Adrenal gland (tissue), 12 donors: Measurements from ENCODE around the gene CSN1S1. TPM values are rescaled to one million over a fixed set of nuclear protein-coding genes. Genes with fewer than 3 reads are reported as not detected.

Experiments
- DNase-seq, 7 donors: peaks; one replicate each; pipeline ENCODE4 v3.0.0-alpha.2; 2019 to 2020
- H3K27ac ChIP-seq, 5 donors: fragments of 200-600 bp; sonication (generic) in 4 of 5; 1 replicate in 3 of 5; 2 replicates in 2 of 5; pipeline versions ENCODE4 v1.5.1 to v1.8.0; 2016 to 2020; ENCODE audit warnings: mild to moderate bottlenecking in 1 of 5
- H3K27me3 ChIP-seq: fragments of 200-600 bp; 2 replicates; pipeline ENCODE4 v1.8.0; 2021
- H3K36me3 ChIP-seq, 2 donors: fragments of 200-600 bp; replicated peaks in 1 of 2; 1 replicate in 1 of 2; 2 replicates in 1 of 2; pipeline versions ENCODE4 v1.5.1 to v1.8.0; 2018 to 2022
- H3K4me1 ChIP-seq, 2 donors: fragments of 200-600 bp; replicated peaks in 1 of 2; 1 replicate in 1 of 2; 2 replicates in 1 of 2; pipeline versions ENCODE4 v1.5.1 to v1.8.0; 2018 to 2021
- H3K4me3 ChIP-seq, 4 donors: fragments of 200-600 bp; sonication (generic) in 3 of 4; one replicate each; pipeline ENCODE4 v1.5.1; 2016 to 2018
- H3K9me3 ChIP-seq, 3 donors: fragments of 200-600 bp; sonication (generic) in 1 of 3; replicated peaks in 1 of 3; 1 replicate in 2 of 3; 2 replicates in 1 of 3; pipeline versions ENCODE4 v1.5.1 to v1.8.0; 2016 to 2021
- POLR2A ChIP-seq, 2 donors: fragments of 450-650 bp; IDR thresholded peaks; one replicate each; pipeline ENCODE4 v1.6.1; 2017; ENCODE audit warnings: antibody characterized with exemption in 2 of 2, mild to moderate bottlenecking in 2 of 2, moderate library complexity in 1 of 2
- WGBS, 4 donors: extraction: QIAGEN DNeasy Blood & Tissue Kit in 2 of 4; methylation state at CpG; one replicate each; pipeline versions ENCODE4 v1.1.5 to v1.1.7; 2013 to 2017; 5-methylcytosine and 5-hydroxymethylcytosine counted together
- intact Hi-C, 2 donors: fragments of 100-400 bp; cut with DNase I; formaldehyde crosslinking; loops; one replicate each; pipeline versions ENCODE4 v1.14.1 to v1.15.0; 2022 to 2023
- polyA plus RNA-seq, 3 donors: library from polyadenylated mRNA; stranded (reverse); fragments of 200-250 nt in 2 of 3; fragments of 350-450 nt in 1 of 3; fragmentation: Illumina TruSeq in 1 of 3; extraction: RNeasy Lipid Tissue Mini Kit (QIAGEN cat#74804) in 1 of 3; gene quantifications; one replicate each; pipeline ENCODE4 v1.2.3, GENCODE V29; 2013 to 2014
- total RNA-seq, 9 donors: library from RNA; depleted of rRNA in 4 of 9; stranded (reverse); fragments of >200 nt in 4 of 9; fragments of 120-200 nt in 1 of 9; fragmentation: NEBNext Ultra II Directional in 1 of 9; extraction: Animal tissue kit (Norgen Biotek cat#: 25700) in 1 of 9; gene quantifications; one replicate each; pipeline versions ENCODE4 v1.1.0 to v1.2.4, GENCODE V29; 2013 to 2023
- TF ChIP-seq, protein P1 (sequence below), 6 experiments: fragments of 450-650 bp in 4 of 6; fragments of 200-600 bp in 2 of 6; sonication (generic) in 1 of 6; IDR thresholded peaks; 1 replicate in 5 of 6; 2 replicates in 1 of 6; pipeline versions ENCODE4 v1.5.1 to v1.8.0; 2016 to 2021; ENCODE audit warnings: antibody characterized with exemption in 6 of 6, mild to moderate bottlenecking in 2 of 6, moderate library complexity in 1 of 6
- donor health status: healthy with polysubstance abuse.
- donor health status: Bipolar disorder and iron deficiency.
- donor health status: DM: yes; HTN: yes; CAD: no.
- donor health status: DM: no; HTN: no; CAD: no.
- donor health status: DM: no; HTN: no; CAD: no.
- donor health status: DM: yes; HTN: yes; CAD: no.

Gene CSN1S1
- total and polyA plus RNA-seq, 12 donors = 0.17 TPM; not detected in 11

DNA sequence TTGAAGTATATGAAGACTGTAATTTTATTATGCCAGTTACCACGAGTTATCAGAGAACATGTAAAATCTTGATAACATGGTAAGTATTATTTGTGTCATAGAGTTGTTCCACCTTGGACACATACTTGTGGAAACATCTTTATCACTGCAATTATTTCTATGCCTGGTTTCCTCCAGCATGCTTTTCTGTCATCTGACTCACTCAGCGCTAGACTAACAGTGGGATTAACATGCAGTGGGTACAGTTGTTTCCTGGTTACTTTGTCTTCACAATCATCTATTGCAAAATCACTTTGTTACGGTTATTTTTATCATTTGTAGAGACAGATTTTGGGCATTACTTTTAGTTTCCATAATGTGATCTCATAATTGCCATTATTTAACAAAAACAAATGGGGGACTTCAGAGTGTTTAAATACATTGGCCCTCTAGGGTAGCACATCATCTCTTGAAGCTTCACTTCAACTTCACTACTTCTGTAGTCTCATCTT is 64.7 kb downstream of the CSN1S1 start, which contains the start of gene STATH:
TSS of gene STATH (plus strand) at position 441 of the 491 bp plus-strand sequence. CDS start 2,472 bp downstream, outside the sequence.
- no peak within 1 kb of the TSS for H3K4me3 ChIP-seq
- H3K36me3 ChIP-seq = no peaks in the 10 kb centered on the region
- intact Hi-C loops = no loop called here
- H3K4me1 ChIP-seq = no peaks in the 10 kb centered on the region
- TF ChIP-seq, protein P1, sequence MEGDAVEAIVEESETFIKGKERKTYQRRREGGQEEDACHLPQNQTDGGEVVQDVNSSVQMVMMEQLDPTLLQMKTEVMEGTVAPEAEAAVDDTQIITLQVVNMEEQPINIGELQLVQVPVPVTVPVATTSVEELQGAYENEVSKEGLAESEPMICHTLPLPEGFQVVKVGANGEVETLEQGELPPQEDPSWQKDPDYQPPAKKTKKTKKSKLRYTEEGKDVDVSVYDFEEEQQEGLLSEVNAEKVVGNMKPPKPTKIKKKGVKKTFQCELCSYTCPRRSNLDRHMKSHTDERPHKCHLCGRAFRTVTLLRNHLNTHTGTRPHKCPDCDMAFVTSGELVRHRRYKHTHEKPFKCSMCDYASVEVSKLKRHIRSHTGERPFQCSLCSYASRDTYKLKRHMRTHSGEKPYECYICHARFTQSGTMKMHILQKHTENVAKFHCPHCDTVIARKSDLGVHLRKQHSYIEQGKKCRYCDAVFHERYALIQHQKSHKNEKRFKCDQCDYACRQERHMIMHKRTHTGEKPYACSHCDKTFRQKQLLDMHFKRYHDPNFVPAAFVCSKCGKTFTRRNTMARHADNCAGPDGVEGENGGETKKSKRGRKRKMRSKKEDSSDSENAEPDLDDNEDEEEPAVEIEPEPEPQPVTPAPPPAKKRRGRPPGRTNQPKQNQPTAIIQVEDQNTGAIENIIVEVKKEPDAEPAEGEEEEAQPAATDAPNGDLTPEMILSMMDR (IDR thresholded peaks at IDR 0.05) = no peak
- TF ChIP-seq POLR2A (IDR thresholded peaks at IDR 0.05) = no peak
- DNase-seq = no peak
- 64 to 78% (median 72%) methylated on average over 3 of the region's 3 CpGs for WGBS, 4 donors
- no peaks in the 10 kb centered on the region for H3K9me3 ChIP-seq
- H3K27me3 ChIP-seq = no peaks in the 10 kb centered on the region
- no peak within 1 kb of the TSS for H3K27ac ChIP-seq

Other genes starting within 250 kb of the CSN1S1 start
- 1 to 10 TPM in 4 of 9 donors, under 1 TPM in 5; 0.18 to 2.0 (median 0.64) TPM for gene SULT1B1, start 170.4 kb upstream of the CSN1S1 start, total RNA-seq
- gene SULT1B1, start 170.4 kb upstream of the CSN1S1 start, polyA plus RNA-seq = under 1 TPM; 0.20 to 0.33 (median 0.32) TPM
- 10 to 100 TPM in 6 of 9 donors, 1 to 10 TPM in 3; 8.0 to 52.9 (median 16.0) TPM for gene SULT1E1, start 70.9 kb upstream of the CSN1S1 start, total RNA-seq
- gene SULT1E1, start 70.9 kb upstream of the CSN1S1 start, polyA plus RNA-seq = 10 to 100 TPM; 14.5 to 33.0 (median 24.1) TPM
- gene CSN2, start 34.7 kb downstream of the CSN1S1 start, total RNA-seq = not detected
- not detected for gene CSN2, start 34.7 kb downstream of the CSN1S1 start, polyA plus RNA-seq
- not detected for gene STATH, start 64.9 kb downstream of the CSN1S1 start, total RNA-seq
- not detected for gene STATH, start 64.9 kb downstream of the CSN1S1 start, polyA plus RNA-seq
- not detected for gene HTN3, start 97.4 kb downstream of the CSN1S1 start, total RNA-seq
- under 1 TPM in 1 of 3 donors, not detected in 2; 0.57 TPM for gene HTN3, start 97.4 kb downstream of the CSN1S1 start, polyA plus RNA-seq
- gene HTN1, start 119.4 kb downstream of the CSN1S1 start, total RNA-seq = not detected
- gene HTN1, start 119.4 kb downstream of the CSN1S1 start, polyA plus RNA-seq = not detected
- not detected for gene PRR27, start 223.2 kb downstream of the CSN1S1 start, total RNA-seq
- gene PRR27, start 223.2 kb downstream of the CSN1S1 start, polyA plus RNA-seq = not detected